Left ventricle myocardium superior (tissue), 1 donor: ENCODE data around the gene MDN1. TPM values are rescaled to one million over a fixed set of nuclear protein-coding genes. Genes with fewer than 3 reads are reported as not detected.
"Not testable (repeated sequence)": the region's sequence is repeated elsewhere in the genome, so short reads cannot be mapped to it uniquely, and the experiment has no call there.

ENCODE experiments used
- ATAC-seq: fragments of 200-7000 bp; cut with Tn5 transposase; one replicate; pipeline ENCODE4 v1.9.1; 2020; ENCODE audit warnings: mild to moderate bottlenecking, moderate library complexity
- DNase-seq: peaks from one replicate; pipeline ENCODE4 v3.0.0-alpha.2; 2020
- intact Hi-C: fragments of 100-400 bp; cut with micrococcal nuclease; formaldehyde crosslinking; loops from one replicate; pipeline ENCODE4 v1.11.0; 2022
- total RNA-seq: library from RNA; stranded (reverse); fragmentation: NEBNext Ultra II Directional; extraction: Animal tissue kit (Norgen Biotek cat#: 25700); gene quantifications from one replicate; pipeline ENCODE4 v1.2.1, GENCODE V29; 2021
- donor health status: DM: no; HTN: yes; CAD: no; lungs with severe emphysema.

The MDN1 gene
- total RNA-seq, 1 donor from 2014 or later = 23.9 TPM

GRCh38 chr6:89782222-89782621 lies 37.4 kb downstream of the MDN1 start:
- DNase-seq = no peak
- ATAC-seq = no peak
- intact Hi-C loops = no loop called here

DNA sequence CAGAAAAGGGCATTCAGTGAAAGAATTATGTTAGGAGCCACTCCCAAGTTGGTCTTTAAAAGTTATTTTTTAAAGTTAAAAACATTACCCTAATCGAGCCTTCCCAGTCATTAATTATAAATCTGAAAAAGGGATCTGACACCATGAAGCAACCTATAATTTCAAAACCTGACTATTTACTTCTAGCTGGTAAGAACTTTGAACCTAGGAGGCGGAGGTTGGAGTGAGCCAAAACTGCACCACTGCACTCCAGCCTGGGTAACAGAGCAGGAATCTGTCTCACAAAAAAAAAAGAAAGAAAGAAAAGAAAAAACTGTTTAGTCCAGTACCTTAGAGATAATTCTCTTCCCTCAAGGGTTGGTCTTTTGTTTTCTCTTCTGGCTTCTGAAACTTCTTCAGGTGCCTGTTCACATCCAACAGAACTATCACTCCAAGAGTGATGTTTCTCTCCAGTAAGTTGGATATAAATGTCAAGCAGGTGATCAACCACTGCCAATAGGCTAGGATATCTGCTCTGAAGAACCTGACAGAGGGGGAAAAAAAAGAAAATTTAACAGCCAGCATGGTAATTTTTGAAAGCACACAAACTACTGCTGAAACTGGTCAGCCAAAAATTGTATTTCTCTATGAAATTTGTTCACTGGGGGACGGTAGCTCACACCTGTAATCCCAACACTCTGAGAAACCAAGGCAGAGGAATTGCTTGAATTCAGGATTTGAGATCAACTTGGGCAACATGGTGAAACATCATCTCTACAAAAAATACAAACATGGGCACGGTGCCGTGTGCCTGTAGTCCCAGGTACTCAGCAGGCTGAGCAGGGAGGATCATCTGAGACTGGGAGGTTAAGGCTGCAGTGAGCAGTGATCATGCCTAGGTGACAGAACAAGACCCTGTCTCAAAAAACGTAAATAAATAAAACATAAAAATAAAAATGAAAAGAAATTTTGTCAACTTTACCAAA lies 38.2 kb downstream of the MDN1 start:
- ATAC-seq (no peak), DNase-seq (no peak)
- intact Hi-C loops = no loop called here

GRCh38 chr6:89777455-89777854 lies 42.1 kb downstream of the MDN1 start:
- DNase-seq (no peak), ATAC-seq (no peak)
- intact Hi-C loops = no loop called here

- intact Hi-C loops = no loop called here
- ATAC-seq = no peak
Measured at GRCh38 chr6:89776583-89777233, 42.9 kb downstream of the MDN1 start.

GRCh38 chr6:89775150-89775549 lies 44.4 kb downstream of the MDN1 start:
- ATAC-seq (no peak), DNase-seq (no peak)
- intact Hi-C loops = no loop called here

More at GRCh38 chr6:89776583-89777233, 42.9 kb downstream of the MDN1 start:
- no peak for DNase-seq

- intact Hi-C loops = no loop called here
- ATAC-seq = no peak
- no peak for DNase-seq
Measured at GRCh38 chr6:89769572-89769971, 50.0 kb downstream of the MDN1 start.

DNA sequence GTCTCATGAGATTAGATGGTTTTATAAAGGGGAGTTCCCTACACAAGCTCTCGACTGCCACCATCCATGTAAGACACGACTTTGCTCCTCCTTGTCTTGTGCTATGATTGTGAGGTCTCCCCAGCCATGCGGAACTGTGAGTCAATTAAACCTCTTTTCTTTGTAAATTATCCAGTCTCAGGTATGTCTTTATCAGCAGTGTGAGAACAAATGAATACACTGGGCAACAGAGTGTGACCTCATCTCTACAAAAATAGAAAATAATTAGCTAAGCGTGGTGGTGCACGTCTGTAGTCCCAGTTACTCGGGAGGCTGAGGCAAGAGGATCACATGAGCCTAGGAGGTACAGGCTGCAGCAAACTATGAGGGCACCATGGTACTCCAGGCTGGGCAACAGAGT lies 51.3 kb downstream of the MDN1 start:
- no peak for ATAC-seq
- DNase-seq = no peak
- intact Hi-C loops = no loop called here

DNA sequence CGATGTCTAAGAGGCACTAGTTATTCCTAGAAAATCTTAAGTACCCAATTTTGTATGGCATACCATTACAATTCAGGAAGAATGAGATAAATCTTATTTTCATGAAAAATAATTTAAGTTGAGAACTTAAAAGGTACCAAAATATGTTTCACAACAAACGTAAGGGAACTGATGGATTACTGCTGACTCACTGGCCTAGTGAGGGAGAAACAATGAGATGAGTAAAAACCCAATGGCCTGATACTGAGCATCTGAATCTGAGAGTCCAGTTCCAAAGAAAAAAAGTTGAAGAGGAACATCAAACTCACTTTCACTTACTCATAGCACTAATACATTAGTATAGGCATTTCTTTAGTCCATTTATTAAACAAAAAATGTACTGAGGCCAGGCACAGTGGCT lies 56.0 kb downstream of the MDN1 start:
- DNase-seq (no peak), ATAC-seq (no peak)
- intact Hi-C loops = no loop called here

DNA sequence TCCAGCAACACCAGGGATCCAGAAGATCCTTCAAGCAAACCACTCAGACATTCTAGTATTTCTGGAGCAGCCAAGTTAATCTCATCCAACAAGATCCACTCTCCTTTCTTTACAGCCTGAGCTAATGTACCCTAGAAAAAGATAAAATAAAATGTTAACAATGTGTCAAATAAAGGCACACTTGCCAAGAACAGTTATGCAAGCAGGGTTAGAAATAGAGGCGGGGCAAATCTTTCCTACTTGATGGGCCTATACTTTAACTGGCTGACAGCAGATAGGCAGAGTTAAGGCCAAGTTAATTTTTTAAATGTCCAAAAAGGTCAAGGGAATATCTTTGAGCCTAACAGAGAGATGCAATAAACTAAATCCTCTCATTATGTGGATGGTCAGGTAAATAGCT lies 60.8 kb downstream of the MDN1 start:
- intact Hi-C loops = no loop called here
- peak; percentile 88 for ATAC-seq

GRCh38 chr6:89750338-89750737 lies 69.3 kb downstream of the MDN1 start:
- DNase-seq (no peak), ATAC-seq (no peak)
- intact Hi-C loops = no loop called here

More for the DNA sequence above, 60.8 kb downstream of the MDN1 start:
- no peak for DNase-seq

- intact Hi-C loops = loop anchor here (10.0 kb wide), 1 partner anchor 55 kb away; no protein-coding TSS in a partner anchor
- DNase-seq (no peak), ATAC-seq (no peak)
Measured at GRCh38 chr6:89749918-89750317, 69.7 kb downstream of the MDN1 start.

DNA sequence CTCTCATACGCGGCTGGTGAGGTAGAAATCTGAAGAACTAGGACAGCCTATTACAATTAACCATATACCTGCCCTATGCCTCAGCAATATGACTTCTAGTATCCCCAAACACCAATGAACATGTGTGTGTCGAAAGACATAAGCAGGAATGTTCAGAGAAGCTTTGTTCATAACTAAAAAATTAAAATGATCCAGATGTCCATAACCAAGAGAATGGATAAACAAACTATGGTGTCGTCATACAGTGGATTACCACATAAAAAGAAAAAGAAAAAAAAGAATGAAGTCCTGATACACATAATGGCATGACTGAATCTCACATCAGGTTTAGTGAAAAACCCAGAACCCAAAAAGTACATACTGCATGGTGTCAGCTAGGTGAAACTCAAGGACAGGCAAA lies 73.9 kb downstream of the MDN1 start:
- DNase-seq = no peak
- intact Hi-C loops = loop anchor here (10.0 kb wide), 1 partner anchor 51 kb away; no protein-coding TSS in a partner anchor
- no peak for ATAC-seq

DNA sequence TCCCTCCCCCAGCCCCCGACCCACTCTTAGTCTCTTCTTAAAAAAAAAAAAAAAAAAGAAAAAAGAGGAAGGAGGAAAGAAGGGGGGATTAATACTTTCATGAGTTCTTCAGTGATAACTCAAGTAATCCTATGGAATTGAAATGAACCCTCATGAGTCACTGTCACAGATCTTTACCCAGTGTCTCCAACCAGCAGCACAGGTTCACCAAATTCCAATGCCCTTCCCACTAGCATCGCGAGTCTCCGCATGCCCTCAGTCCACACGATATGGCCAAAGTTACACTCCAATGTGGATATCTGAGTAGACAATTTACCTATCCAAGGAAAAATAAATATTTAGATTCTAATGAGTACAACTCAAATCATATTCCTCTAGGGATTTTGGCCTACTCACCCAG lies 74.5 kb downstream of the MDN1 start:
- DNase-seq (no peak), ATAC-seq (no peak)
- intact Hi-C loops = loop anchor here (10.0 kb wide), 1 partner anchor 50 kb away; no protein-coding TSS in a partner anchor

GRCh38 chr6:89736893-89737292 lies 82.7 kb downstream of the MDN1 start:
- intact Hi-C loops = no loop called here

GRCh38 chr6:89734526-89734925 lies 85.1 kb downstream of the MDN1 start:
- no peak for ATAC-seq
- intact Hi-C loops = no loop called here
- no peak for DNase-seq

More at GRCh38 chr6:89736893-89737292, 82.7 kb downstream of the MDN1 start:
- DNase-seq (no peak), ATAC-seq (no peak)

- no peak for ATAC-seq
- intact Hi-C loops = no loop called here
- DNase-seq = no peak
Measured at GRCh38 chr6:89731924-89732567, 87.5 kb downstream of the MDN1 start.

DNA sequence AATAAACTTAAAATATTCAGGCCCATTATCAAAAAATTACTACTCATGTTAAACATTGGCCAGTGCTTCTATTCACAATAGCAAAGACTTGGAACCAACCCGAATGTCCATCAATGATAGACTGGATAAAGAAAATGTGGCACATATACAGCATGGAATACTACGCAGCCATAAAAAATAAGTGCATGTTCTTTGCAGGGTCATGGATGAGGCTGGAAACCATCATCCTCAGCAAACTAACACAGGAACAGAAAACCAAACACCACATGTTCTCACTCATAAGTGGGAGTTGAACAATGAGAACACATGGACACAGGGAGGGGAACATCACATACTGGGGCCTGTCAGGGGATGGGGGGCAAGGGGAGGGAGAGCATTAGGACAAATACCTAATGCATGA lies 88.3 kb downstream of the MDN1 start:
- ATAC-seq, intact Hi-C loops, DNase-seq: not testable (repeated sequence)

DNA sequence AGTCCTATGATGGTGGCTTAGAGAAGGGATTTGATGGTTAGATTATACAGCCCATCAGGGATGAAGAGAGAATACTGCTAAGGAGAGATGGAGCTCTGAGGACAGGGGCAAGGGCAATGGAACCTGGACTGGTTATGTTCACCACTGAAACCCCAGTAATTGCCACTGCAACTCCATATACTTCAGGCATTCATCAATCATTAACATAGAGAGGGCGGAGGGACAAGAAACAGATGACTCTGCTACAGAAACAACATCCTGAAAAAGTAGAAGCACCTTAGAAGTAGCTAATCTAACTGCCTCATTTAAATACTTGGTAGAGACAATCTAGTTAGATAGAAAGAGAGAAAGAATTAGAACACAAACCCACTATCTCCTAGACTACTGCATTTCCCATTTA lies 89.8 kb downstream of the MDN1 start:
- DNase-seq = no peak
- intact Hi-C loops = no loop called here
- no peak for ATAC-seq

GRCh38 chr6:89727501-89727900 lies 92.1 kb downstream of the MDN1 start:
- DNase-seq (no peak), ATAC-seq (no peak)
- intact Hi-C loops = no loop called here

GRCh38 chr6:89724981-89725380 lies 94.6 kb downstream of the MDN1 start:
- DNase-seq (no peak), ATAC-seq (no peak)
- intact Hi-C loops = no loop called here
